ENCODE measurements around the gene PSMG3.

Gene PSMG3

GRCh38 chr7:1544896-1545416 is 24.9 kb downstream of the PSMG3 start:
- DNase-seq (ENCODE audit: low spot score): no peak

GRCh38 chr7:1544178-1544895 is 25.5 kb downstream of the PSMG3 start:
- DNase-seq (ENCODE audit: low spot score): no peak

- DNase-seq (ENCODE audit: low spot score): no peak
Measured at GRCh38 chr7:1543826-1544177, 26.0 kb downstream of the PSMG3 start.

GRCh38 chr7:1542841-1543747 is 26.7 kb downstream of the PSMG3 start:
- DNase-seq (ENCODE audit: low spot score): no peak

DNA sequence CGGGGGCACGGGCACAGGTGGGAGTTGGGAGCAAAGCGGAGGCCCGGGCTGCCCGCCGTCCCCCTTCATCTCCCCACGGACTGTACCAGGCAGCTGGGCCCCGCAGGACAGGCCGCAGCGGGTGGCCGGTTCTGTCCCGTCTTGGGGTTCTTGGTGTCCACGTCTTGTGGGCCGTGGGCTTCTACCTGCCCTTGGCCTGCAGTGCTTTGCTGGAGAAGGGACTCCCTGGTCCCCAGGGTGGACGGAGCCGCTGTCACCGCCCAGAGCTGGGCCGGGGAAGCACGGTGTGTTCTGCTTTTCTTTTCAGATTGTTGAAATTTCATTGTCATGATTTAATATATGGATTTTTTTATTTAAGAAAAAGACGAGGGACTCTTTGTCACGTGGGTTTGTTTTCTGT is 27.5 kb downstream of the PSMG3 start:
- DNase-seq (ENCODE audit: low spot score): no peak

GRCh38 chr7:1541431-1542162 is 28.2 kb downstream of the PSMG3 start:
- DNase-seq (ENCODE audit: low spot score): no peak

GRCh38 chr7:1540776-1541271 is 29.0 kb downstream of the PSMG3 start:
- DNase-seq (ENCODE audit: low spot score): no peak

DNA sequence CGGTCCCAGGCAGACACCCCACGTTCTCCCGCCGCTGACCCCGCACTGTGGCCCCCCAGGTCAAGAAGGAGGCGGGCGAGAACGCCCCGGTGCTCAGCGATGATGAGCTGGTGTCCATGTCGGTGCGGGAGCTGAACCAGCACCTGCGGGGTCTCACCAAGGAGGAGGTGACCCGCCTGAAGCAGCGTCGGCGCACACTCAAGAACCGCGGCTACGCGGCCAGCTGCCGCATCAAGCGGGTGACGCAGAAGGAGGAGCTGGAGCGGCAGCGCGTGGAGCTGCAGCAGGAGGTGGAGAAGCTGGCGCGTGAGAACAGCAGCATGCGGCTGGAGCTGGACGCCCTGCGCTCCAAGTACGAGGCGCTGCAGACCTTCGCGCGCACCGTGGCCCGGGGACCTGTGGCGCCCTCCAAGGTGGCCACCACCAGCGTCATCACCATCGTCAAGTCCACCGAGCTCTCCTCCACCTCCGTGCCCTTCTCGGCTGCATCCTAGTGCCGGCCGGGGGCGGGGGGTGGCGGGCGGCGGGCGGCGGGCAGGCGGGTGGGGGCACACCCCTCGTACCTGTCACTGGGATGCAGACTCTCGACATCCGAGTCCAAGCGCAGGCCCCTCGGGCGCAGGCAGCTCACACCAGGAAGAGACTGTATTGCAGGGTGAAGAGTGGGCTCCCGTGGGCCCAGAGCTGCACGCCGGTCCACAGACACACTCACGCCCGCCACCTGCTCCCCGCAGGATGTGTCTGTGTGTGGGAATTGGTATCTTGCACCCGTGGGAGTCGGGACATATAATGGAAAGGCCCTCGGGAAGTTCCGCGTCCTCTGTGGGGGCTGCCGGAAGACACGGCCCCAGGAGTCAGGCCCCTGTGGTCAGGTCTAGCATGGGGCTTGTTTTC is 29.7 kb downstream of the PSMG3 start:
- no peak for DNase-seq (ENCODE audit: low spot score)

DNA sequence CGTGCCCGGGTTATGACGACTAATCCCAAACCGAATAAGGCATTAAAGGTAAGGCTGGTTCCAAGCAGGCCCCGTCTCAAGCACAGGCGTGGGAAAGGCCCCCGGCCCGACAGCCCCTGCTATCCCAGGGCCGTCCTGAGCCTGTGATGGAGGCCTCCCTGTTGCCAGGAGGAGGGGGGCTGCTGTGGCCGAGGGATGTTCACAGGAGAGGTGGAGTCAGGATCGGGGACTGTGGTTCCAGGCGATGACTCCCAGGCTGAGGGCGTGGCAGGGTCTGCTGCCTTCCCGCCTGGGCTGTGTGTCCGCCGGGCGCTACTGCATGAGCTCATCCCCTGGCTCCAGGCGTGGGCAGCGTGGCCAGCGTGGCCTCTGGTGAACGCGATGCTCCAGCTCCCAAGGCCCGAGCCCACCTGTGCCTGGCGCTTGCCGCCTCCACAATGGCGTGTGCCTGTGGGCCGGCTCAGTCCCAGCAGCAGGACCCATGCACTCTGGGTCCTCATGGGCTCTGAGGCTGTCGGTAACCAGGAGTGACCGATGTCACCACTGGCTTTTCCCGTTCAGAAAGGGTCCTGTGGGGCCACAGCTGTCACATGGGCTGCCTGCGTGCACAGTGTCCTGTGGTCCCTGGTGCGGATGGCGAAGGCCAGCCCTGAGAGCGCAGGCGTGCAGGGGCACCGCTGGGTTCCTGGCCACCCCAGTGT is 30.5 kb downstream of the PSMG3 start:
- DNase-seq (ENCODE audit: low spot score): peak; percentile 49

DNA sequence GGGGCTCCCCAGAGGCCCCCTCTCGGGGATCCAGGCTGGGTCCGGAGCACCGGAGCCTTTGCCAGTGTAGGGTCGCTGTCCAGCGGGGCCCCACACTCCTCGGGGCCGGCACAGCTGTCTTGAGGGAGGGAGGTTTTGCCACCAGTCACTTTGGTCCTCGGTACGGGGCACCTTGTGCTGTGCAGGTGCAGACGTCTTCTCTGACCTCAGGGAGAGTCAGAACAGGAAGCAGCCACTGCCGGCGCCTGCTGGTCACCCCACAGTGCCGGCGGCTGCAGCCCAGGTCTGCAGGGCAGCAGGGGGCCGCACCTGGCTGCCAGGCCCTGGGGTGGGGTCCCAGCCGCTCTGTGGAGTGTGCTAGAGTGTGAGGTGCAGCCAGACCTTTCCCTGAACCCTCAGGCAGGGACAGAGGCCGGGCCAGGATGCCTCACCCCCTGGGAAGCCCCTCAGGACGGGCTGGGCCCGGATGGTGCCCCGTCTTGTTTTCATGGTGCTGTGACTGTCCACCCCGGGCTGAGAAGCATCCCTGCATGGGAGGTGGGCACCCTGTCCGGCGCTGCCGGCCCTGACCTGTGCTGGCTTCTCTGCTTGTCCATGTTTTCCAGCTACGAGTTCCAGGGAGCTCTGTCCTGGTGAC is 31.2 kb downstream of the PSMG3 start:
- no peak for DNase-seq (ENCODE audit: low spot score)

DNA sequence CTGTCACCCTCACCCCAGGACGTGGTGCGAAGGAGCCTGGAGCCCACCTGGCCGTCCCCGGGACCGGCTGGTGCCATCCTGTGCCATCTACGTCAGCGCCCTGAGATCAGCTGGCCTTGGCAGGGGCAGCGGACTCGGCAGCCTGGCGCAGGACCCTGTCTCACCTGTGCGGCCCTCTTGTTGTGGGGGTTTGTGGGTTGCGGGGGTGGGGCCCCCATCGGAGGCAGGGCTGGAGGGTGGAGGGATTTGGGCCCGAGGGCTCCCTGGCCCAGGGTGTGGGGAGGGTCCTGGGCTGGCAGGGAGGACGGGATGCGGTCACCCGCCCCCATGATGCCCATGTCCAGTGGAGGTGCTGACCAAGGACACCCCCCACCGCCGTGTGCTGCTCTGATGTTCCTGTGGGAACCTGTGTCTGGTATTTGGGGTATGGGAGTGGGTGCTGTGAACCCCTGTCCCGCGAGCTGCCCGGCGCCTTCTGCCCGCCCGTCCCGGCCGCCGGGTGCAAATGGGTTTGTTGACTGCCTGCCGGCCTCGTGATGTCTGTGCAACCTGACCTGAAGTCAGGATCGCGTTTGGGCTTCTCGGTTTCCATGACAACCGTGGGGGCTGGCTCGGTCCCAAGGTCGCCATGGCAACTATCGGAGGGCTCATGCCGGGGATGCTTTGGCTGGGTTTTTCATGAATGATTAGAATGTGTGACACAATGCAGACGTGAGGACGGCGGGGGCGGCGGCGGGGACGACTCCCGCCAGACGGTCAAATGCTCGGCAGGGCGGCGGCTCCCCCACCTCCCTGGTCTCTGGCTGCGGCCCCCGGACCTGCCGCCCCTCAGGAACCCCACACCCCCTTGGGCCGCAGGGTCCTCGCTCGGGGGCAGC is 32.1 kb downstream of the PSMG3 start:
- peak; percentile 96 for DNase-seq (ENCODE audit: low spot score)

DNA sequence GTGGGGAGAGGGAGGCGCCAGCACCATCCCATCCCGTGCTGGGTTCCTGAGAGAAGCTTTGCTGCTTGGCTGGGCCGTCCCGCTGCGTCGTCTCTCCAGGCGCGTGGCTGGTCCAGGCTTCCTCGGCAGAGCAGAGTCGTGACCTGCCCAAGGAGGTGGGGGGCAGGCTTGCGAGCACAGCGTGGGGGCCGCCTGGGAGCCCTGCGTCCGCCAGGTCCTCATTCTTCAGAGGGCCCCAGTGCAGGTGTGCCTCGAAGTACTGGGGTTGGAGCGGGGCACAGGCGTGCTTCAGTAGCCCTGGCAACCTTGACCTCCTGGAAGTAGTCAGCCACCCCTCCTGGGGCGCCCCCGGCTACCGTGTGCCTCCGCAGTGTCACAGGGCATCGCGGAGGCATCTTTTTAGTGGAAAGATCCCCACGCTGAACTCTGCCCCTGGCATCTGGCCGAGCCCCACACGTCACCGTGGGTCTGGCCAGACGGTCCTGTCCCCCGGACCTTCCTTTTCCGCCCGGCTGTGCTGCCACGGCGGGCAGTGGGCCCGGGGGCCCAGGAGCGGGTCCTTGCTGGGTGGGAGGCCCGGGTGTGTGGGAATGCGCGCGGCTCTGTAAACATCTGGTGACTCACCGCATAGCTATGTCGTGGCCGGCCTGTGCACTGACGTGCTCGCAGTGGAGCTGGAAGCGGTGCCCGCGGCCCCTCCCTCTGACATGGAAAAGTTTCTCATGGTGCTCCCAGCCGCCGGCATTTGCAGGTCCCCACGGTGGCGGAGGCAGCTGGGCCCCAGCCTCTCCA is 32.9 kb downstream of the PSMG3 start:
- DNase-seq (ENCODE audit: low spot score): peak; percentile 98

- no peak for DNase-seq (ENCODE audit: low spot score)
Measured at GRCh38 chr7:1536455-1536742, 33.4 kb downstream of the PSMG3 start.

GRCh38 chr7:1535701-1536454 is 34.0 kb downstream of the PSMG3 start:
- DNase-seq (ENCODE audit: low spot score): no peak

GRCh38 chr7:1535100-1535458 is 34.8 kb downstream of the PSMG3 start:
- DNase-seq (ENCODE audit: low spot score): no peak

GRCh38 chr7:1534330-1535099 is 35.3 kb downstream of the PSMG3 start:
- DNase-seq (ENCODE audit: low spot score): no peak
